Activated T-helper 1 cell treated with anti-CD3 and anti-CD28 coated beads, Interleukin-2, amount 50 U/mL, for 16 hours (primary cell): ENCODE data around the gene KSR1.

Source experiments
- DNase-seq, 2 donors: peaks; one replicate each; pipeline ENCODE4 v3.0.0-alpha.2; 2020; ENCODE audit warnings: low read depth in 1 of 2, low spot score in 1 of 2

KSR1 gene

DNA sequence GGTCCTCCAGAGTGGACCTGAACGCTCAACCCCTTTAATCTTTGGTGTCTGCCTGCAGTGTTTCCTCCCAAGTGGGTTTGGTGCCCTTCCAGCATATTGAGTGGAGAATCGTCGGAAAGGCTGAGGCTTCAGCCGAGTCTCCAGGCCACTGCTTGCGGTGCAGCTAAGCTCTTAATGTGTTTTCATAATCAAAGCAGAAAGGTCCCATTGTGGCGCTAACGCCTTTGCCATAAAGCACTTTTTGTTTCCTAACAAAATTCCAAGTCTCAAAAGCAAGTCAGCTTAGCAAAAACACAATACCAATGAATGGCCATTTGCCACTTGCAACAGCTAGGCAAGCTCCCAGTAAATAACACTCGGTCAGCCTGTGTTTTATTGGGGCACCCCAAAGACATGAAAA lies 57.6 kb downstream of the KSR1 start:
- DNase-seq: no peak

DNA sequence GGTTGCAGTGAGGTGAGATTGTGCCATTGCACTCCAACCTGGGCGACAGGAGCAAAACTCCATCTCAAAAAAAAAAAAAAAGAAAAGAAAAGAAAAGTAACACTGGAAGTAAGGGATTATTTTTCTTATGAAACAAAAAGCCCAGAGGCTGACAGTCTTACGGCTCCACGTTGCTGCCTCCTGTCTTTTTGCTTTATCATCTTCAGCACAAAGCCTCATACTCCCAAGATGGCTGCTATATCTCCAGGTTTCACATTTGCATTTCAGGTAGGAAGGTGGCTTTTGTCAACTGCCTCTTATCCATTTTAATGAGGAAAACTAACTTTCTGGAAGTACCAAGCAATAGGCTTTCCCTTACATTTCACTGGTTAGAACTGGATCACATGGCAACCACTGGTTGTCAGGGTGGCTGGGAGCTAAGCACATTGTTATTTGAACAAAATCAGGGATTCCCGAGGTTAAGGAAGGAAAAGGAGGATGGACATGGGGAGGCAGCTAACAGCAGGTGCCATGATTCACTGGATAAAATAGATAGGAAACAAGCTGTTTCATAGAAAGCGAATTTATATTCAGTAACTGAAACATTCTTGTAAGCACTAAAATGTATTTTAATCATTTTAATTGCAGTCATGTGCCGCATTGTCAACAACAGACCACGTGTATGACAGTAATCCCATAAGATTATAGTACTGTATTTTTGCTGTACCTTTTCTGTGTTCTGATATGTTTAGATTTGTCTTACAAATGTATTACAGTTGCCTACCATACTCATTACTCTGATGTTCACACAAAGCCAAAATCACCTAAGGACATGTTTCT lies 58.6 kb downstream of the KSR1 start:
- DNase-seq: no peak

DNA sequence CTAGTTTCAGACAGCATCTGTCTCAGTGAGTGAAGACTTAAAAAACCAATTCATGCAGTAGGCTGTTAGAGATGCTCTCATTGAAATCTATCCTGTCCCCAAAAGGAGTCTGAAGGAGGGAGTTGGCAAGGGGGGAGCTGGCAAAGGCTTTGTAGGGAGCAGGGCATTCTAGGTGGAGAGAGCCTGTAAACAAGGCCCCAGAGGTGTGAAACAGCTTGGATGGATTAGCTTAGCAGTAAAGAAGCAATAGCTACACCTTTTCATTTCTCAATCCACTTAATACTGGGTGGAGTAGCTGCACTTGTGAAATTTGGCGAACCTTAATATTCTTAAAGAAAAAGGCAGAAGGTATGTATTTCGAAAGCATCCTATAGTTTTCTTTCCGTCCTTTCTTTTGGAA lies 61.8 kb downstream of the KSR1 start:
- no peak for DNase-seq

DNA sequence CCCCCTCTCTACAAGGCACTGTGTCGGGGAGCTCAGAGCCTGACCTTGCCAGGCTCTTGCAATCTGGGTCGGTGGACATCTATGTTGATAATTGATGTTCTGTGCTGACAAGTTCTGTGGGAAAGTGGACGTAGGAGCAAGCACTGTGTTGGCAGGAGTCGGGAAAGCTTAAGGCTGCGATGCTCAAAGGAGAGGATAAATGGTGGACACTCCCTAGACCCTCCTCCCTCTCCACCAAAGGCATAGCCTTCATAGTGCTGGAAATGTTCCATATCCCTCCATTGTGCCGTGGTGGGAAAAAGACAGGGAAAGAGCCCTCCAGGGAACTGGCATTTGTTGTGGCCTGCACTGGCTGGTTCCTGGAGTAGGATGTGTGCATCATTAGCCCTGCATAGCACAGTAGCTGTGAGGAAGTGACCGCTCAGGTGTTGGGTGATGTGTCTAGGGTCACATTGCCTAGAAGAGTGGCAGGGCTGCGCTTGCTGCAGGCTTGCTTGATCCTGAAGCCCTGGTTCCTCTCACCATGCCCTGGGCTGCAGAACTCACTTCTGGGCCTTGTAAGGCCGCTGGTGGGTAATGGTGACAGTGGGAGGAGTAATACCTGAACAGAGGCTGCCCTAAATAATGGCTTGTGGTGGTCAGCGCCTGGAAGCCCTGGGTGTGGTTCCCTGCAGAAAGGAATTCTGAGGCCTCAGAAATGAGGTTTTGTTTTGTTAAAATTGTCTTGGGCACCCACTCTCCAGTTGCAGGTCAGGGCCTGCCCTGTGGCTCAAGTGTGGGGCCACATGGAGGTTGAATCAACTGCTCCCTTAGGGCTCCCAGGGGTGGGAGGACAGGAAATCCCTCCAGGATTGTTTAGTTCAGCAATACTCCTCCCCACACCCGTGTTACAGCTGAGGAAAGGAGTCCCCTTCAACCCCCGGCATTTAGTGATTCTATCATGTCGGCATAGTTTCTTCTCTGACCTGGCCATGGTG lies 62.6 kb downstream of the KSR1 start:
- no peak for DNase-seq

DNA sequence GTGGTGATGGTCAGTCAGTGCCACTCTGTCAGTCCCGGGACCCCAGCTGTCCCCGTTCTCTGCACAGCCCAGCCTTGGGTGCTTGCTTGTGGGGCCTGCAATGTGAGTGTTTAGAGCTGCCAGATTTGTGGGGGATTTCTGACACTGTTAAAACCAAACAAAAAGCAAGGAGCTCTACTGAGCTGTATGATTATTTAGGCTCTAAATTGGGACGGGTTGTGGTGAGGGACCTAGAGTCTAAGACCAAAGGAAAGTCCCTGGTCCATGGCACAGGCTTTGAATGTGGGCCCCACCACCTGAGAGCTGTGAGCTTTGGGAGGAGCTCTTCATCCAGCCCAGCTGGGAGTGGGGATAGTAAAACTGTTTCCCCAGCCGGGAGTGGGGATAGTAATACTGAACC lies 63.3 kb downstream of the KSR1 start:
- no peak for DNase-seq

DNA sequence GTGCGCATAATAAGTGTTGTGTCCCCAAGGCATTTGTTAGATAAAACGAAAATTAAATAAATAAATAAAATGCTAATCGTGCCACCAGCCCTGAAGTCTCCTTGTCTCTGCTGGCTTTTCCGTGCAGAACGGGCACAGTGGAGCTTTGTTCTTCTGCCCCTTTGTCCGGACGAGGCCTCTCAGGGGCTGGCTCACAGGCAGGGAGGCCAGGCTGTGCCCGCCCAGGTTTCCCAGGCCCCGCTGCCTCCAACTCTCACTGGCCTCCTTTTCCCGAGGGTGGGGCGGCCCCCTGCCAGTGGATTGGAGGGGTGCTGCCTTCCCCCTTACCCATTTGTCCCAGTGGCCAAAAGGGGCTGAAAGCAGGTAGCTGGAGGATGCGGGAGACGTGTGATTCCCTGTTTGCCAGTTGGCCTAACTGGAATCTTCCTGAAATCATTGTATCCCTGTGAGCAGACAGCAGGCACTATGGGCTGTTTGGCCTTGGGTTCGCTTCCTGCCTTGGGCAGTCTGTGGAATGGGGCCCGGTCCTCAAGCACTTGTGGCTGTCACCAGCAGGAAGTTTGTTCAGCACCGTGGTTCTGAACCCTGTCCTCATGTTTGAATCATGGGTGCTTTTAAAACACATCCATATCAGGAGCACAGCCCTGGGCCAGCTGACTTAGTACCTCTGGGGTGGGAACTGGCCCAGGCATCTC lies 64.4 kb downstream of the KSR1 start:
- no peak for DNase-seq

DNA sequence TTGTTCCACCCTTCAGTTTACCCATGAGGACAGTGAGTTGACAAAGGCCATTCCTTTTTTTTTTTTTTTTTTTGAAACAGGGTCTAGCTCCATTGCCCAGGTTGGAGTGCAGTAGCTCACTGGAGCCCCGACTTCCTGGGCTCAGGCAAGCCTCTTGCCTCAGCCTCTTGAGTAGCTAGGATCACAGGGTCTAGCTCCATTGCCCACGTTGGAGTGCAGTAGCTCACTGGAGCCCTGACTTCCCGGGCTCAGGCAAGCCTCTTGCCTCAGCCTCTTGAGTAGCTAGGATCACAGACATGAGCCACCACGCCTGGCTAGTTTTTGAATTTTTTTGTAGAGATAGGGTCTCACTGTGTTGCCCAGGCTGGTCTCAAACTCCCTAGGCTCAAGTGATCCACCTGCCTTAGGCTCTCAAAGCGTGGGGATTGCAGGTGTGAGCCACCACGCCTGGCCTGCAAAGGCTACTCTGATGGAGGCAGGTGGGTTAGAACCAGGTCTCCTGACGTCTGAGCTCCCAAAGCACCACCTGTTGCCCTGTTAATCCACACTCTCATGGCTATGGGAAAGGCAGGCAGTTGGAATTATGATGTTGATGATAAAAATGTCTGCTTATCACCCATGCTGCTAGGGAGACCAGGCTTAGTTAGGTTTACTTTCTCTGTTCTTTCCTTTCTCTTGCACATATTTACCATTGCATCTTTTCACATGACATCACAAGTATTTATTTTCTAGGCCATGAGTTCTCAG lies 65.2 kb downstream of the KSR1 start:
- DNase-seq: no peak

DNA sequence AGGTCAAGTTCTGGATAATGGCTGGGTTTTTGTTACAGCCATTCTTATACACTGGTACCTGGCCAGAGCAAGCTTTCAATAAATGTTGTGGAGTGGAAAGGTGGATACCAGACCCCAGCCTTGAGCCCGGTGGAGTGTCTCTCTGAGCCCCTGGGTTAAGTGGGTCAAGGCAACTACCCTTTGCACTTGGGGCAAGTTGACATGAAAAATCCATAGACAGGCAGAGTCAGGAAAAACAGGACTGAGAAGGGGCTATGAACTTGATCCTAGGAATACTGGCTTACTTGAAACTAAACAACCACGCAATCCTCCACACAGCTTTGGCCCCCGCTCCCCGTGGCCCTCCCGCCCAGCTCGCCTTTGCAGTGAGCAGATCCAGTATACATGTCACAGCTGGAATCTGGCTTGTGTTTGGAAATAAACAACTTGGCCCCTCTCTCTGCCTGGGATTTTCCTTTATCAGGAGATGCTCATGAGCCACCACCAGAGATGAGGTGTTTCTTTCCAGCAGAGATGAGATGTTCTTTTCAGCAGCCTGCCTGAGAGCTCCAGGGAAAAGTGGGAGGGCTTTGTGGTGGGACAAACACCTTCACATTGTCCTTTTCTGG lies 65.9 kb downstream of the KSR1 start:
- no peak for DNase-seq

DNA sequence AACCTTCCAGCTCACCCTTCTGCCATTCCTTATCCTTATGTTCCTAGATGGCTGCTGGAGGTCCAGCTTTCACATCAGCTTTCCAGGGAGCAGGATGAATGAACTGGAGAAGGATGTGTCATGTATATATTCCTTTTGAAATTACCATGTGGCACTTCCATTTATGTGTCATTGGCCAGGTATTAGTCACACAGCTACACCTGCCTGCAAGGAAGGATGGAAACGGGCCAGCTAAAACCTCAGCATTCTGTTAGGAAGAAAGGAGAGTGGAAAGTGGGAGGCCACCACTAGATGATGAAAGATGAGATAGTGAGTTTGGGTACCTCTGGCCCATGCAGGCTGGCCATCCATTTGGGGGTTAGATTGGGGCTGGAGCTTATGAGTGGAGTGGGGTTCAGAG lies 67.5 kb downstream of the KSR1 start:
- DNase-seq: no peak

DNA sequence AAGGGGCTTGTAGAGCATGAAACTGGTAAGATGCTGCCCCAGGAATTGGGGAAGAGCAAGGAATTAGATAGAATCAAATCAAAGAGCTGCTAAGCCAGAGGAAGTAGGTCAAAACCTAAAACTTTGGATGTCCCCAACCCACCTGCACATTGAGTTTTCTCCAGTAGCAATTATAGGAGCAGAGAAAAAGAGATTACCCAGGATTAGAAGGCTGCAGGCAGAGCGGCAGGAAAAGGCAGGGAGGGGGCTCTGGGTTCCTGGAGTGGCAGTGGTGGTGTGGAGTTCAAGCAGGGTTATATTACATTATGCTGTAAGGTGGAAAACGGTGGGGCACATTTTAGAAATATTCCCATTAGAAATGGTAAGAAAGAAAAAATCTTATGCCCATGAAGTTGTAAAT lies 68.3 kb downstream of the KSR1 start:
- no peak for DNase-seq

DNA sequence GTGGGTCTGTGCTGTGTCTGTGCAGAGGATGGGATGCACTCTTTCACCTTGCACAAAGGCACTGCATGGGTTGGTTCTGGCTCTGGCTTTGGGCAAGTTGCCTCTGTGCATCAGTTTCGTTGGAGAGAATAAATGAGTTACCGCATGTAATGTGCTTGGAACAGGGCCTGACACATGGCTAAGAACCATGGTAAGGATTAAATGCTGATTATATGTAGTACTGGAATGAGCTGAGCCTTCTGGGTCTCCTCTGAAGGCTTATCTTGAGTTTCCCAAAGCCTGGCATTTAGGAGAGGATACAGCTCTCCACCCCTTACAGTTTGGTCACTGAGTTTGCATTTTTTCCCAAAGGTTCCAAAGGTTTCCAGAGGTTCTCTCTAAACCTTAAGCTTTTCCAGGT lies 69.1 kb downstream of the KSR1 start:
- no peak for DNase-seq

DNA sequence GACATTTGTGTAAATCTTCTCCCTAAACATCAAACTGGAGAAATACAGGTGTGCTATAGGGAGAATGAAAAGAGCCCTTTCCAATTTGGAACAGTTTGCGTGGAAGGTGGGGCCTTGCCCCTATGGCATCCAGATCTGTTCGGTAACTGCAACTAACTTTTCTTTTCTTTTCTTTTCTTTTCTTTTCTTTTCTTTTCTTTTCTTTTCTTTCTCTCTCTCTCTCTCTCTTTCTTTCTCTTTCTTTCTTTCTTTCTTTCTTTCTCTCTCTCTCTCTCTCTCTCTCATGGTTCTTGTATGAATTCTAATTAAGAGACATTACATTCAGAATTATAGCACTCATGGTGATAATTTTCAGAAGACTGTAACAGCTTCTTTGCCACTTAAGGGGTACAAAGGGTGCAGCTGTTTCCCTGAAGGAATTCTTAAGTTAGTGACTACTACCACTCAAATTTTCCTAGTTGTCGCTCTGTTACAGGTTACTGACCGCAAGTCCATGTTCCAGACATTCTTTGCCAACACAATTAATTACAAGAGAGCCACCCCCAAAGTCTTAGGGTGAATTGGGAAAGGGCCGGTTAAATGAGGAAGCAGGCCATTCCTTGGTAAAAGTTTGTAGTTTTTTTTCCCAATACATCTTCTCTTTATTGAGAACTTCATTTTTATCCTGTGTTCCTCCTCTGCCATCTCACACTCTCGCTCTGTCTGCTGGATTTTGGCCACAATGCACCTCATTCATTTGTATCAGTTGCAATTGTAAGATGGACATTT lies 69.8 kb downstream of the KSR1 start:
- DNase-seq: no peak

DNA sequence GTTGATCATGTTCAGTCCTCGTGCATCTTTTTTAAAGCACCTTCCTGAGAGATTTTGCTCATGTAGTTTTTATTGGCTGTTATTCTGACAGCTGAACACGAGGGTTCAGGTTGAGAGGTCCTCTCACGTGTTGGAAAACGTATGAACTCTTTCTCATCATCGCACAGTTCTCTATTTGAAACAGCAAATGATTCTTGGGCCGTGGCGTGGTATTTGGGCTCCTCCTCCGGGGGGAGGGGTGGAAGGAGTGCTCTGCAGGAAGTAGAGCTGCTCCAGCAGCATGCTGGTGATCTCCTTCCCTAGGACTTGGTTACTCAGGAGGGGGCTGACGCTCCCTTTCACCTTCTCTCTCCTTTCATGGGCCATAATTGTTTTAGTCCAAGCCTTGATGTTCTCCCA lies 70.4 kb downstream of the KSR1 start:
- no peak for DNase-seq

DNA sequence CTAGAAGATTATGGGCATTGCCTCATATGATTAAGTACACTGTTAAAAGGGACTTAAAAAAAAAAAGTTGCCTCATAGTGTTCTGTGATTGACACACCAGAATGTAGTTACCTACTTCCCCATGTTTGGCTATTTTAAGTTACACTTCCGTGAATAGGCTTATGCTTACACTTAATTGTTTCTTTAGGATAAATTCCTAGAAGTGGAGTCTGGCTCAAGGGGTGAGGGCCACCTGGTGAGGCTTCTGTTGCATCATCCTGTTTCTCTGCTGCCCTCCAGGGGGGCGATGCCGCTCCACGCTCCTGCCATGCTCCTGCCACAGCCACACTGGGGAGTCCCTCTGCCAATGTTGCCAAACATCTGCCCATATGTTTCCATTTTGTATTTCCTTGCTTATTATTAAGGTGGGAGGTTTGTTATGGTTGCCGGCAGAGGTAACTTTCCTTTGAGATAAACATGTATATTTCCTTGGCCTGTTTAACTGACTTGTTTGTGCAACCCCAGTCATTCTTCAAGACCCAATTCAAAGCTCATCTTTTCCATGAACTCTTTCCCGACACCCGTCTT lies 73.1 kb downstream of the KSR1 start:
- no peak for DNase-seq

DNA sequence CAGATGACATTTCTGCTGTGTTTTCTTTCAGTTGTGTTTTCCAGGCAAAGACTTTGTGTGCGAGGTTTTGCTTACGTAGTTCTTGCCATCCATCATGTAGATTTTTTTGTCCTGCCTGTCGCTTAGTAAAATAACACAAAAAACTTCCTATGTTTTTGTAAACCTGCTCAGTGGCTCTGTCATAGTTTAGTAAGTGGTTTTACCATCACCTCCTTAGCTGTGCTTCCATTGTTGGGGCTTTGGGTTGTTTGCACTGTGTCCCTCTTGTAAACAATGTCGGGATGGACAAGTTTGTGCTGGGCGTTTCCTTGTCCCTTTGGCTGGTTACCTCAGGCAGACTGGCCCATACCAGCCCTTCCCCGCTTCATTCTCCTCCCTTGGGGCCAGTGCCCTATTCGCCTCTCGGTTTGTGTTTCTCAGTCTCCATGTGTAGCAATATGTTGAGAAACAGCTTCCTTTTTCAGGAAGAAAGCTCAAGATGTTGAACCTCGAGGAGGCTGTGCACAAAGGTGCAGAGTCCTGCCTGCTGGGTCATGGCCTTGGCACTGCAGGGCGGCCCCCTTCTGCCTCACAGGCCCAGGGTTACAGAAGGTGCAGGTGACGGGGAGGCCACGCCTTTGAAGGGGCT lies 74.6 kb downstream of the KSR1 start:
- DNase-seq: no peak

DNA sequence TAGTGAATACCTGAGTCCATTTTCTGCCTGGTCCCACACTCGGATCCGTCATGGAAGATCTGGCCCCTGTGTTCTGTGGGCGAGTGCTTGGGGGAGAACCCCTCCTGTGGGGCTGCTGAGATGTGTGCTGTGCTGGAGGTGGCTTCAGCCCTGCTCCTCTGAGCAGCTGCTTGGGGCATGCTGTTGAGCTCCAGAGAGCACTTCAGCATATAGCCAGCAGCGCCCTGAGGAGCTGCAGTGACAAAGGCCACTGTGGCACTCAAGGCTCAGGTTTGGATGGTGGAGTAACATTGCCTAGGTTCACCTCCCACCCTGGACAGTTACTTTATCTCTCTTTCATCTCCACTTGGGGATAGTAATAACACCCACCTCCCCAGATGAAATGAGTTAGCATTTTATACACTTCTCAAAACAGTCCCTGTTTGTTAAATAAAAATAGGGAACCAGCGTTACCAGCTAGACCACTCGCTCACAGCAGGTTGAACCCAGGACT lies 75.3 kb downstream of the KSR1 start:
- DNase-seq: no peak

DNA sequence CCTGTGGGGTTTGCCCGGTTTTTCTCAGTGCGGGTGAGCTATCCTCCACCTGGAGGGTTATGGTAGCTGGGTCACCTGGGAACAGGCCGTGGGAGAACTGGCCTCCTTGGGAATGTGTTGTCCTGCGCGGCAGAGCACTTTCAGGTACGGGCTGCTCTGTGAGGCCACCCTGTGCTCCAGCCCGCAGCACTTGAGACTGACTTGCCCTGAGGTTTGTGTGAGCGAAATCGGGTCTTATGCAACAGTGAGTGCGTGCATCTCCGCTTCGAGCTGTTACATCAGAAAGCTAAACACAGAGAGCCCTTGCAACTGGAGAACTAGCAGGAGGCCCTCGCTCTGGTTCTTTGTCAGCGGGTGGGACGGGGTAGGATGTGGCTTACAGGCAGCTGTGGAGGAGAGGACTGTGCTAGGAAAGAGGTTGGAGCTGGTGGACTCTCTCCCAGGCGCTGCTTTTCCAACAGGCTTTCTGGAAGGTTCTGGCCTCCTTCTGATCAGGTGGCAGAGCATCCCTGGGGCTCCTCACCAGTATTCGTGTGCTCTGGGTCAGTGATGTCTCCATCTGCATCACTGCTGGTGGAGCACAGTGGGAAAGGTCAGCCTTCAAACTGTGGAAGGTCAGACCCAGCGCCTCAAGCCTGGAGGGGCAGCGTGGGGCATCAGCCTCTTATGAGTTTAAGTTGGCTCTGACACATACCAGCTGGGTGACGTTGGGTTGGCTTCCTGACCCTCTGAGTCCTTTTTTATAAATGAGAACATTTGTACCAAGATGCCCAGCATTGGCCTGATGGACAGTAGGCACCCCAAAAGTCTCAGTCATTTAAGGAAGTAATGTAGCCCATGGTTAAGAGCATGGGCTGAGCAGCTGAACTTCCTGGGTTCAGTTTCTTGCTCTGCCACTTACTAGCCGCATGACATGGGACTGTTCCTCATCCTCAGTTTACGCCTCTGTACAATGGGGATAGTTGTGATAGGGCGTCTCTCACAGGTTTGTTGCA lies 76.3 kb downstream of the KSR1 start:
- DNase-seq: no peak
